Natural killer cell treated with Interleukin-12 subunit alpha and Interleukin-12 subunit beta and Interleukin-15 and Interleukin-18, amount 100 ng/mL, for 72 hours (primary cell): ENCODE data around the gene FEZF1. TPM values are rescaled to one million over a fixed set of nuclear protein-coding genes. Genes with fewer than 3 reads are reported as not detected.
"Not testable (repeated sequence)": the region's sequence is repeated elsewhere in the genome, so short reads cannot be mapped to it uniquely, and the experiment has no call there.

Experiments used
- ATAC-seq, 2 donors: fragments of 150-1000 bp; cut with Tn5 transposase in 1 of 2; sonication (Bioruptor Pico), chemical (Tn5 transposase) in 1 of 2; 2 replicates each; pipeline ENCODE4 v1.10.0; 2021
- DNase-seq: peaks from one replicate; pipeline ENCODE4 v3.0.0; 2022; ENCODE audit warnings: low spot score
- H3K27ac Mint-ChIP-seq, 2 donors: 1 replicate in 1 of 2; 2 replicates in 1 of 2; pipeline ENCODE4 v1.8.0; 2022; ENCODE audit warnings: mixed read lengths in 2 of 2, mild to moderate bottlenecking in 1 of 2, moderate library complexity in 1 of 2
- H3K27me3 Mint-ChIP-seq, 2 donors: 1 replicate in 1 of 2; 2 replicates in 1 of 2; pipeline ENCODE4 v1.8.0; 2022; ENCODE audit warnings: mixed read lengths in 2 of 2
- H3K36me3 Mint-ChIP-seq: one replicate; pipeline ENCODE4 v1.8.0; 2022; ENCODE audit warnings: mixed read lengths
- H3K4me1 Mint-ChIP-seq, 2 donors: 1 replicate in 1 of 2; 2 replicates in 1 of 2; pipeline ENCODE4 v1.8.0; 2022; ENCODE audit warnings: low read depth in 2 of 2, mixed read lengths in 2 of 2, mild to moderate bottlenecking in 1 of 2
- H3K4me3 Mint-ChIP-seq: one replicate; pipeline ENCODE4 v1.8.0; 2022; ENCODE audit warnings: mixed read lengths
- H3K9me3 Mint-ChIP-seq: 2 replicates; pipeline ENCODE4 v1.8.0; 2022; ENCODE audit warnings: mixed read lengths
- total RNA-seq, 2 donors: library from RNA; stranded (reverse); gene quantifications; one replicate each; pipeline ENCODE4 v1.2.3, GENCODE V29; 2022

FEZF1 gene
- total RNA-seq, 2 donors from 2014 or later: not detected

DNA sequence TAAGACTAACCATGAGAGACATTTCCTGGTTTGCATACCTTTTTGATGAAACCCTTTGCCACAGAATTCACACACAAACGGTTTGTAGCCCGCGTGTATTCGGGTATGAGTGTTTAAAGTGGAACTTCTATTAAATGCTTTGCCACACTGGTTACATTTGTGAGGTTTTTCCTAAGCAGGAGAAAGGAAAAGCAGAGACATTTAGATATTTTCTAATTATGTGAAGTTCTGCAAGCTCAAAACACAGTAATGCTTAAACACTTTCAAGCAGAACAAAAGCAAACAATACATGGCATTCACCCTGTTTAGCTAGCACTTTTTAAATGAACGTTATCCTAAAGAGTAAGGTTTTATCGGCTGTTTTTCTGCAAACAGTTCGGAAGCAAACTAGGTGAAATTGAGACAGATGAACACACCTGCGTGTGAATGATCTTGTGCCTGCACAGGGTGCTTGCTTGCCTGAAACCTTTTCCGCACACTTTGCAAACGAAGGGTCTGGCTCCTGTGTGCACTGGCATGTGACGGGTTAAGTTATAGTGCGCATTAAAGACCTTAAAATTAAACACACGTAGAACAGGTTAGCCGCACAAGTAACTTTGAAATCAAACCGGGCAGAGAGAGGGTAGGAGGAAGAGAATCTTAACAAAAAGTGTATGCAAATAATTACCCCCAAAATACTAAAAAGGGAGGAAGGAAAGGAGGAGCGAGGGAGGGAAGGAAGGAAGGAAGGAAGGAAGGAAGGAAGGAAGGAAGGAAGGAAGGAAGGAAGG is 1.6 kb downstream of the FEZF1 start:
- ATAC-seq: no peak
- Mint-ChIP-seq H3K27ac (no peak overlapping the region), H3K27me3 (peaks cover 56% of the 10 kb centered on the region in 2 donors), H3K36me3 (peaks cover 12% of the 10 kb centered on the region), H3K9me3 (no peaks in the 10 kb centered on the region), H3K4me3 (no peak overlapping the region), H3K4me1 (no peaks in the 10 kb centered on the region)
- DNase-seq: no peak

DNA sequence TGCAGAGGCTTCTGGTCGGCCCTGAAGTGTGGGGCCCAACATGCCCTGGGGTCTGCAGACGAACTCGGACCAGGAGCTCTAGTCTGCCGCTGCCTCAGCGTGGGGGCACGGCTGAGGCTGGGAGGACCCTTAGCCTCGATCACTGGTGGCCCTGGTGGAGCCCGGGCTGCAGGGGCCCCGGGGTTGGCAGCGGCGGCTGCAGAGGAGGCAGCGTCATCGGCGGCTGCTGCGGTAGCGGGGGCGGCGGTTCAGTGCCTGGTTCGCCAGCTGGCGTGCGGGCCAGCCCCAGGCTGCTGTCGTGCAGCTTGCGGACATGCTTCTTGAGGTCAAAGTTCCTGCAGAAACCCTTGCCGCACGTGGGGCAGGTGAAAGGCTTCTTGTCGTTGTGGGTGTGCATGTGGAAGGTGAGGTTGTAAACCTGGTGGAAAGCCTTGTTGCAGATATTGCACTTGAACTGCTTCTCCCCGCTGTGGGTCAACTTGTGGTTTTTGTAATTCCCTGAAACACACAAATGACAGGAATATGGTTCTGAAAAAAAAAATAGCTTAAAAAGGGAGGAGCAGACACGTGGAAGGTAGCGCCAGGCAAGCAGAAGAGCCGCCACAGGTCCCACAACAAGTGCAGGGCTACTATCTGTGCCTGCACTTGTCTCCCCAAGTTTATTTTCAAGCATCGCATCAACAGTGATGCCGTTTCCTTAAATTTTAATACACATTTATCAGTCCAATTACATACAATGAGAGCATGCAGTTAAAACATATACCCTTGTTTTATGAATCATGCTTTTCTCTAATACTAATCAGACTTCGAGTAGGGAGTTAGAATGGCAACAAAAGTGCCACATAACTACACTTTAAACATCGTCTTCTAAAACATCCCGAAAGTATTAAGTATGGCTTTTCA is 2.4 kb downstream of the FEZF1 start:
- Mint-ChIP-seq H3K9me3 (no peaks in the 10 kb centered on the region), H3K27ac (no peak overlapping the region), H3K4me3 (no peak overlapping the region), H3K36me3 (peaks cover 12% of the 10 kb centered on the region), H3K27me3 (peaks cover 50 to 55% of the 10 kb centered on the region in 2 donors), H3K4me1 (no peaks in the 10 kb centered on the region)
- DNase-seq: no peak
- no peak for ATAC-seq

DNA sequence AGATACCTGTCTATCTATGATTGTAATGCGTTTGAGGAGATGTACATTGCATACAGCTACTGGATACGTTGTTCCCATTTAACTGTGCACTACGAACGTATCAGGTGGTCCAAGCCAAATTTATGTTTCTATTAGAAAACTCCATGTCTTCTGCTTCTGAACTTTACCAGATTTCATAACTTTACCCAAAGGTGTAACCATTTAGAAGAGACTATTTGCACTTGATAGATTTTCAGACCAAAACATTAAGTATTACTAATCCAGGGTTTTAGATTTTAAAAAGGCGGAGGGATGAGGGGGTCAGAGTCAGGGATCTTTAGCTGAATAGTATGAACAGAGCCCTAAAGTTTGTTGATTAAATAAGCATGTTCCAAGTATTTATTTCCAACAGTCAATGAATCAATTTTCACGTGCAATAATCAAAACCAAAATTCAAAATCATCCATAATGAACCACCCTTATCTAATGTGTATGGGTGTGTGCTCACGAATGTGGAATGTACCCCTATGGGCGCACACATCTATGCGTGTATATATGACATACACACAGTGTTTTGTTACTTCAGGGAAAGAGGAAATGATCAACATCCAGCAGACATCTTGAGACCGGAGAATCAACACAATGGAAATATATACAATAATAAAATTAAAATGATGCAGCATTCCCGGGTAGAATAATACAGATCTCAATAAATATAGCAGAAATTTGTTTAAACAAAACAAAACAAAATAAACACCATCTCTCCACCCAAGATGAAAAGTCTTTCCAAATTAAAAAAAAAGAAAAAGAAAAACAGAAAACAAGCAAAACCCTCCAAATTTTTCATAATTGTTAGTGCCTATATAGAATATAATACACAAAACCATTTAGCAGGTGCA is 3.4 kb downstream of the FEZF1 start:
- H3K36me3 Mint-ChIP-seq: peaks cover 12% of the 10 kb centered on the region
- H3K9me3 Mint-ChIP-seq: no peaks in the 10 kb centered on the region
- ATAC-seq (no peak), DNase-seq (no peak)
- no peak overlapping the region for H3K27ac Mint-ChIP-seq
- H3K27me3 Mint-ChIP-seq: peaks cover 50 to 51% of the 10 kb centered on the region in 2 donors
- H3K4me3 Mint-ChIP-seq: no peak overlapping the region
- no peaks in the 10 kb centered on the region for H3K4me1 Mint-ChIP-seq

DNA sequence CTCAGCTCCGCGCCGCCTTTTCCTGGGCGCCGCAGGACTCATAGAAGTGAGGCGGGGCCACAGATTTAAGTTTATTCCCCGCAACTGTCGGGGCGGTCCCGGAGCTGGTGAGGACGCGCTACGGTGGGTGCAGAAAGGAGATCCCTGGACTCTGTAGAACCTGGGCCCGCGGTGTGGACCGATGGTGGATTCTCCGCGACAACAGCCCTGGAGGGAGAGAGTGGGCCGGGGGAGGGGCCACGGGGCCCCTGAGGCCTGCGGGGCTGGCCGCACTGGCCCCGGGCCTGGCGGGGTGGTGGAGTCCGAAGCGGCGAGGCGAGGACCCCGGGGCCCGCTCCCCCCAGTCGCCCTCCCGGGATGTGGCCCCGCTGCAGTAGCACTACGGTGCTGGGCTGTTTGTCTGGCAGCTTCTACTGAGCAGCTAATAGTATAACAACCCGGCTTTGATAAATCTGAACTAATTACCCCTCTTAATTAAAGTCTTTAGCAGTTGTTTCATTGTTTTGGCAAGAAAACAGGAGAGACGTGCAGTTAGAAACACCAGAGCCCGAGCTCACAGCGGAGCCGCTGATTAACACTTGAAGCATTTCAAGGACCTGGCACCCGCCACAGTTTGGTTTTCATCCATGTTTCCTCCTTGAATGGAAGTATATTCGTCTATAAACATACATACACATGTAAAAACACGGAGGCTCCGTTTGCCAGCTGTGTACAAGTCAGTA is 4.2 kb downstream of the FEZF1 start:
- DNase-seq (no peak), ATAC-seq (no peak)
- Mint-ChIP-seq H3K27me3 (peaks cover 45 to 50% of the 10 kb centered on the region in 2 donors), H3K4me3 (no peak overlapping the region), H3K9me3 (peaks cover 2% of the 10 kb centered on the region), H3K36me3 (peaks cover 12% of the 10 kb centered on the region), H3K4me1 (no peaks in the 10 kb centered on the region), H3K27ac (no peak overlapping the region)

DNA sequence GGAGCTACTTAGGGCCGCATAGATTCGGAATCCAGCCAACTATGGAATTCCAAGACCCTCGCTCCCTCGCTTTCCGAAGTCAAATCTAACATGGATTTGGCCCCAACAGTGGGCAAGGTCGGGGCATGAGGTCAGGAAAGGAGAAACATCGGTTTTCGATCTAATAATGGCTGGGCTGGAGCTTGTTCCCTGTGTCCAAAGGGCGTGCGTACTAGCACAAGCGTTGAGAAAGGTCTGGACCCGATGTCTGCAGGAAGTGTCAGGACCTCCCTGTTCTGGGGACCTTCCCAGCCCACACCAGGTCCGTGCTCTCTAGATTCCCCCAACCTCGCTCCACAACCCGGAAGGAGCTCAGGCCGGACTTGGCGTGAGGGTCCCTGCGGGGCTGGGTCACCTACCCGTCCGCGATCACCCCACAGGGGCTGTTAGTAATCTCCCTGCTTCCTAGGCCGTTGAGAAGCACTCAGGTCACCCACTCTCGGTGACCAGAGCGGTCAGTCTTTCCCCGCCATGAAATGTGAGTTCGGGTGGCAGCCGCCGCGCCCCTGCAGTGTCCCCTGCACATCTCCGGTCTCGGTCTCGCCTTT is 4.8 kb downstream of the FEZF1 start:
- H3K27me3 Mint-ChIP-seq: peaks cover 43 to 50% of the 10 kb centered on the region in 2 donors
- peaks cover 12% of the 10 kb centered on the region for H3K36me3 Mint-ChIP-seq
- no peak overlapping the region for H3K4me3 Mint-ChIP-seq
- H3K4me1 Mint-ChIP-seq: no peaks in the 10 kb centered on the region
- ATAC-seq: no peak
- H3K27ac Mint-ChIP-seq: no peak overlapping the region
- H3K9me3 Mint-ChIP-seq: peaks cover 5% of the 10 kb centered on the region
- DNase-seq: no peak

DNA sequence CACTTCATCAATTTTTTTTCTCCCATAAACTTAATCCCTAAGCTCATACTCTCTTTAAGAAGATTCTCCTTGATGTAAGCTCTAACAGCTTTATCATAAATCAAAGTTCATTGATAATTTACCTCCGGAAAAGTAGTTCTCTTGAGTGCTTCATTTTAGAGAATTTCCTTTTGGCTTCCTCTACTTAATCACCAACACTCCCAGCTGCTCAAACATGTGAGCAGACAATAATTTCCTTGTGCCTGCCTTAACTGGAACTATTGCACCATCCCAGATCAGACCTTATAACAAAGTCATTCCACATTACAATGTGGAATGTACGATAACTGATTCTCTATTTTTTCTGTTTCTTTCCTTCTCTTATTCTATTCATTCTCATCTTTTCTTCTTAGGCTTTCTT is 5.9 kb downstream of the FEZF1 start:
- peaks cover 41 to 50% of the 10 kb centered on the region in 2 donors for H3K27me3 Mint-ChIP-seq
- DNase-seq (no peak), ATAC-seq (no peak)
- peaks cover 12% of the 10 kb centered on the region for H3K36me3 Mint-ChIP-seq
- H3K27ac Mint-ChIP-seq: no peak overlapping the region
- no peaks in the 10 kb centered on the region for H3K4me1 Mint-ChIP-seq
- peaks cover 5% of the 10 kb centered on the region for H3K9me3 Mint-ChIP-seq
- H3K4me3 Mint-ChIP-seq: no peak overlapping the region

- Mint-ChIP-seq H3K4me3 (no peak overlapping the region), H3K27ac (no peak overlapping the region), H3K4me1 (no peaks in the 10 kb centered on the region), H3K27me3 (peaks cover 37 to 45% of the 10 kb centered on the region in 2 donors), H3K36me3 (peaks cover 10% of the 10 kb centered on the region), H3K9me3 (peaks cover 5% of the 10 kb centered on the region)
- DNase-seq: no peak
- ATAC-seq: no peak
Observed at GRCh38 chr7:122298131-122298530, 6.4 kb downstream of the FEZF1 start.

GRCh38 chr7:122291189-122291588 is 13.4 kb downstream of the FEZF1 start:
- Mint-ChIP-seq H3K4me3 (no peak overlapping the region), H3K27ac (no peak overlapping the region), H3K4me1 (no peaks in the 10 kb centered on the region), H3K9me3 (peaks cover 19% of the 10 kb centered on the region), H3K36me3 (no peaks in the 10 kb centered on the region), H3K27me3 (no peaks in the 10 kb centered on the region)
- ATAC-seq (no peak), DNase-seq (no peak)

GRCh38 chr7:122290476-122290875 is 14.1 kb downstream of the FEZF1 start:
- H3K4me3 Mint-ChIP-seq: no peak overlapping the region
- ATAC-seq (no peak), DNase-seq (no peak)
- H3K27me3 Mint-ChIP-seq: no peaks in the 10 kb centered on the region
- H3K27ac Mint-ChIP-seq: no peak overlapping the region
- H3K4me1 Mint-ChIP-seq: no peaks in the 10 kb centered on the region
- H3K9me3 Mint-ChIP-seq: peaks cover 18% of the 10 kb centered on the region
- H3K36me3 Mint-ChIP-seq: no peaks in the 10 kb centered on the region

DNA sequence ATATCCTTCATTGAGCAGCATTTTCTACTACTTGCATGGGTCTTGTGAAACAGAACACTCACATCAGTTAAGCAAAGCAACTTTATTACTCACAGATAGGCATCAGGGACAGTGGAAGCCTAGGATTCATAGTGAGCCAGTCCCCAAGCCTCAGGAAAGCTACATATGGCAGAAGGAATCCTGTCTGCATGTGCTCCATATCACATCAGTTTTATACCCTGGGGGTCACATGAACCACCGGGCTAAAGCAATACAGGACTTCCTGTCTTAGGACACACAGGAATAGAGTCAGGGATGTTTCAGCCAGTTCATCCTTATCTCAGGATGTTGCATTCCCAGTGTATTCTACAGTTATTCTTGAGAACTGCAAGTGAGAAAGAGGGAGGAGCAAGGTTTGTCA is 15.1 kb downstream of the FEZF1 start:
- H3K27ac Mint-ChIP-seq: no peak overlapping the region
- no peaks in the 10 kb centered on the region for H3K36me3 Mint-ChIP-seq
- peaks cover 14% of the 10 kb centered on the region for H3K9me3 Mint-ChIP-seq
- ATAC-seq (no peak), DNase-seq (no peak)
- no peaks in the 10 kb centered on the region for H3K4me1 Mint-ChIP-seq
- H3K27me3 Mint-ChIP-seq: no peaks in the 10 kb centered on the region
- H3K4me3 Mint-ChIP-seq: no peak overlapping the region

DNA sequence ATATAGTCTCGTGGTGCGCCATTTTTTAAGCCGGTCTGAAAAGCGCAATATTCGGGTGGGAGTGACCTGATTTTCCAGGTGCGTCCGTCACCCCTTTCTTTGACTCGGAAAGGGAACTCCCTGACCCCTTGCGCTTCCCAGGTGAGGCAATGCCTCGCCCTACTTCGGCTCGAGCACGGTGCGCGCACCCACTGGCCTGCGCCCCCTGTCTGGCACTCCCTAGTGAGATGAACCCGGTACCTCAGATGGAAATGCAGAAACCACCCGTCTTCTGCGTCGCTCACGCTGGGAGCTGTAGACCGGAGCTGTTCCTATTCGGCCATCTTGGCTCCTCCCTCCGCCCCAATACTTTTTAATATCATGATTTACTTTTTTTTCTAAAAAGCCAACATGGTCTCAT is 19.9 kb downstream of the FEZF1 start:
- peaks cover 11% of the 10 kb centered on the region for H3K9me3 Mint-ChIP-seq
- H3K4me1 Mint-ChIP-seq, ATAC-seq, H3K27me3 Mint-ChIP-seq, H3K36me3 Mint-ChIP-seq, DNase-seq, H3K27ac Mint-ChIP-seq, H3K4me3 Mint-ChIP-seq: not testable (repeated sequence)

- Mint-ChIP-seq H3K27me3 (no peaks in the 10 kb centered on the region), H3K27ac (no peak overlapping the region), H3K4me3 (no peak overlapping the region), H3K36me3 (no peaks in the 10 kb centered on the region), H3K4me1 (no peaks in the 10 kb centered on the region), H3K9me3 (peaks cover 6% of the 10 kb centered on the region)
- no peak for ATAC-seq
- no peak for DNase-seq
Observed at GRCh38 chr7:122273117-122273516, 31.4 kb downstream of the FEZF1 start.

DNA sequence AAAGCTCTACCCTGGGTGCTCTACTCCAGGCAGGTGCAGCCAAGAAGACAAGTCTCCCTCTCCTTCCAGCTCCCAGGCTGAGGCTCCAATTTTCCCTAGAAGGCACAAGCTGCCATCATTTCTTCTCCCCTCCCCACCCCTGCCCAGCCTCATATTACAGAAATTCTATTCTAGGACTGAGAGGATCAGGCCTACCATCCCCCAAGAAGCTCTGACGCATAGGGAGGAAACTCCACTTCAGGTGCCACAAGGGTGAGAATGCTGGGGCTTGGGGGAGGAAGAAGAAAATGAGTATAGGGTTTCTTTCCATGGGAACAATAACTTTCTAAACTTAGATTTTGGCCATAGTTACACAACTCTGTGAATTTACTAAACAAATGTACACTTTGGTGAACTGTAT is 35.3 kb downstream of the FEZF1 start:
- H3K4me3 Mint-ChIP-seq: no peak overlapping the region
- no peaks in the 10 kb centered on the region for H3K4me1 Mint-ChIP-seq
- no peak for ATAC-seq
- no peak overlapping the region for H3K27ac Mint-ChIP-seq
- H3K27me3 Mint-ChIP-seq: no peaks in the 10 kb centered on the region
- no peak for DNase-seq
- peaks cover 3% of the 10 kb centered on the region for H3K9me3 Mint-ChIP-seq
- no peaks in the 10 kb centered on the region for H3K36me3 Mint-ChIP-seq
